Measurements from ENCODE around the gene KCNH2. TPM values are rescaled to one million over a fixed set of nuclear protein-coding genes. Genes with fewer than 3 reads are reported as not detected.
"Not testable (repeated sequence)": the region's sequence is repeated elsewhere in the genome, so short reads cannot be mapped to it uniquely, and the experiment has no call there.

The KCNH2 gene
- total RNA-seq = 0.13 TPM in 1 of 2 replicates, not detected in the other

- no peak for DNase-seq (ENCODE audit: low read depth in 2 of 2)
Observed at GRCh38 chr7:150978126-150978789, at the start of gene KCNH2. TSS of gene KCNH2 (minus strand) at chr7:150978321. CDS start at chr7:150977913, 408 bp downstream.

- DNase-seq (ENCODE audit: low read depth in 2 of 2) = not testable (repeated sequence)
Observed at GRCh38 chr7:151027728-151028130, 49.6 kb upstream of the KCNH2 start.

GRCh38 chr7:151026771-151027727 lies 48.9 kb upstream of the KCNH2 start:
- DNase-seq (ENCODE audit: low read depth in 2 of 2) = not testable (repeated sequence)

GRCh38 chr7:151025924-151026671 lies 48.0 kb upstream of the KCNH2 start:
- DNase-seq (ENCODE audit: low read depth in 2 of 2) = no peak

GRCh38 chr7:151024435-151025056 lies 46.4 kb upstream of the KCNH2 start, which contains the start of gene ATG9B:
TSS of gene ATG9B (minus strand) at chr7:151024494. CDS start at chr7:151024423, 71 bp downstream.
- no peak for DNase-seq (ENCODE audit: low read depth in 2 of 2)

GRCh38 chr7:151023232-151023631 lies 45.1 kb upstream of the KCNH2 start:
- DNase-seq (ENCODE audit: low read depth in 2 of 2) = no peak

- DNase-seq (ENCODE audit: low read depth in 2 of 2) = no peak
Observed at GRCh38 chr7:151020231-151020630, 42.1 kb upstream of the KCNH2 start.

GRCh38 chr7:151019130-151019447 lies 41.0 kb upstream of the KCNH2 start:
- DNase-seq (ENCODE audit: low read depth in 2 of 2) = no peak

- peak in 1 of 2 donors; percentile 68 for DNase-seq (ENCODE audit: low read depth in 2 of 2)
Observed at GRCh38 chr7:151018421-151019129, 40.5 kb upstream of the KCNH2 start.

- DNase-seq (ENCODE audit: low read depth in 2 of 2) = peak in 1 of 2 donors; percentile 63
Observed at GRCh38 chr7:151017953-151018420, 39.9 kb upstream of the KCNH2 start.

- DNase-seq (ENCODE audit: low read depth in 2 of 2) = no peak
Observed at GRCh38 chr7:151017370-151017952, 39.3 kb upstream of the KCNH2 start.

GRCh38 chr7:151016942-151017341 lies 38.8 kb upstream of the KCNH2 start:
- no peak for DNase-seq (ENCODE audit: low read depth in 2 of 2)

- no peak for DNase-seq (ENCODE audit: low read depth in 2 of 2)
Observed at GRCh38 chr7:151016505-151016904, 38.4 kb upstream of the KCNH2 start.

GRCh38 chr7:151015967-151016366 lies 37.8 kb upstream of the KCNH2 start:
- DNase-seq (ENCODE audit: low read depth in 2 of 2) = no peak

GRCh38 chr7:151014950-151015349 lies 36.8 kb upstream of the KCNH2 start:
- DNase-seq (ENCODE audit: low read depth in 2 of 2) = no peak

- no peak for DNase-seq (ENCODE audit: low read depth in 2 of 2)
Observed at GRCh38 chr7:151013733-151014497, 35.8 kb upstream of the KCNH2 start.

GRCh38 chr7:151013356-151013732 lies 35.2 kb upstream of the KCNH2 start:
- DNase-seq (ENCODE audit: low read depth in 2 of 2) = no peak

GRCh38 chr7:151012911-151013347 lies 34.8 kb upstream of the KCNH2 start:
- DNase-seq (ENCODE audit: low read depth in 2 of 2) = no peak

- no peak for DNase-seq (ENCODE audit: low read depth in 2 of 2)
Observed at GRCh38 chr7:151012031-151012692, 34.0 kb upstream of the KCNH2 start.

All from dermis microvascular lymphatic vessel endothelial cell (primary cell).